Activated naive CD4-positive, alpha-beta T cell treated with Interleukin-2 at 50 U/mL for 16 hours (primary cell): ENCODE data around the gene SESN2.

Experiments used
- DNase-seq: peaks from one replicate; pipeline ENCODE4 v3.0.0-alpha.2; 2020

The SESN2 gene

DNA sequence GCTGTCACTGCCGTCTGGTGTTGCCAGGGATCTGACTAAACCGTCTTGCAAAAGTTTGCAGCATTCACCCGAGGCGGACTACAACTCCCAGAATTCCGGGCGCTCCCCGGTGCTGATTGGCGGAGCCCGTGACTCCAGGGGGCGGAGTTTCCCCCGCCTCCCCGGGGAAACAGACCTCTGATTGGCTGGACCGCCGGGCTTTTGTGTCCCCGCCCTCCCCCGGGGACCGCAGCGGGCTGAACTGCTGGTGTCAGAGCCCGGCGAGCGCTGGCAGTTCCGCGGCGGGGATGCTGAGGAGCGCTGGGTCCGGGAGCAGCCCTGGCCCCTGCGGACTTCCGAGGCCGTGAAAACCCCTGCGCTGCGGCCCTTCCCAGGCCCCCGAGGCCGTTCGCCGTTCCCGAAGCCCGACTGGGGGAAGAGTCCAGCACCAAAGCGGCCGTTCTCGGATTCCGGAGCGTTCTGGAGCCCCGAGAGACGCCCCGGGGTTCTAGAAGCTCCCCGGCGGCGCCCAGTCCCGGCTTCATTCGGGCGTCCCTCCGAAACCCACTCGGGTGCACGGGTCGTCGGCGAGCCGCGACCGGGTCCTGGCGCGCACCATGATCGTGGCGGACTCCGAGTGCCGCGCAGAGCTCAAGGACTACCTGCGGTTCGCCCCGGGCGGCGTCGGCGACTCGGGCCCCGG lies at the start of gene SESN2:
Gene SESN2 (plus strand): TSS at position 267 of the 682 bp plus-strand sequence. CDS start 330 bp downstream, at position 597.
- peak; percentile 100 for DNase-seq

GRCh38 chr1:28209700-28210099 lies 49.6 kb upstream of the SESN2 start:
- no peak for DNase-seq

- no peak for DNase-seq
Observed at GRCh38 chr1:28213315-28213714, 46.0 kb upstream of the SESN2 start.

- no peak for DNase-seq
Observed at GRCh38 chr1:28229089-28229488, 30.2 kb upstream of the SESN2 start.

GRCh38 chr1:28229996-28230395 lies 29.3 kb upstream of the SESN2 start:
- DNase-seq = no peak

DNA sequence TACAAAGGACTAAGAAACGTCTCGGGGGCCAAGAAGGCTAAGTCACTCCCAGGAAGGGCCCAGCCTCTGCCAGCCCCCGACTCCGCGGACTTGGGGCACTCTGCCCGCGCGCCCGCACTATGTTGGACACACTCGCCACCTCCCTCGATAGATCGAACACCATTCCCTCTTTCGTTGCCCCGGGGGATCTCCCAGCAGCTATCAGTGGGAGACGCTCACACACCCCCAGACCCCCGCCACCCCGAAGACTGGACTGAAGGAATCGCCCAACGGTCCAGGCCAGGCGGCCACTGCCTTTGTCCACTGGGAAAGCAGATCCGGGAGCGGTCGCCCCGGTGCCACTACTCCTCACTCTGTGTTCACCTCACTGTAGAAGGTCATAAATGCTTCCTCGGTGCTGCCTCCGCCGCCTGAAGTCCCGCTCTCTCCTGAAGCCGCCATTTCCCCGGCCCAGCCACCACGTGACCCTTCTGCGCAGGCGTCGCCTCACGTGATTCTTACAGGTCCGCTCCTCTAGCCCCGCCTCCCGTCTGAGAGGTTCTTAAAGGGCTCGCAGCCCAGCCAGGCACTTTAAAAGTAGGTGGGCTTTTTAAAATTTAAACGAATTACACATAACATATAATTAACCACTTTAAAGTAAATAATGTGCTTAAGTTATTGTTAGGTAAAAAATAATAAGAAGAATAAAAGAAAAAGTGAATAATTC lies 26.6 kb upstream of the SESN2 start, which contains the start of gene DNAJC8:
Gene DNAJC8 (minus strand): TSS at position 472 of the 706 bp plus-strand sequence. CDS start 31 bp downstream, at position 441.
- peak; percentile 97 for DNase-seq

- DNase-seq = no peak
Observed at GRCh38 chr1:28233264-28233606, 26.1 kb upstream of the SESN2 start.

DNA sequence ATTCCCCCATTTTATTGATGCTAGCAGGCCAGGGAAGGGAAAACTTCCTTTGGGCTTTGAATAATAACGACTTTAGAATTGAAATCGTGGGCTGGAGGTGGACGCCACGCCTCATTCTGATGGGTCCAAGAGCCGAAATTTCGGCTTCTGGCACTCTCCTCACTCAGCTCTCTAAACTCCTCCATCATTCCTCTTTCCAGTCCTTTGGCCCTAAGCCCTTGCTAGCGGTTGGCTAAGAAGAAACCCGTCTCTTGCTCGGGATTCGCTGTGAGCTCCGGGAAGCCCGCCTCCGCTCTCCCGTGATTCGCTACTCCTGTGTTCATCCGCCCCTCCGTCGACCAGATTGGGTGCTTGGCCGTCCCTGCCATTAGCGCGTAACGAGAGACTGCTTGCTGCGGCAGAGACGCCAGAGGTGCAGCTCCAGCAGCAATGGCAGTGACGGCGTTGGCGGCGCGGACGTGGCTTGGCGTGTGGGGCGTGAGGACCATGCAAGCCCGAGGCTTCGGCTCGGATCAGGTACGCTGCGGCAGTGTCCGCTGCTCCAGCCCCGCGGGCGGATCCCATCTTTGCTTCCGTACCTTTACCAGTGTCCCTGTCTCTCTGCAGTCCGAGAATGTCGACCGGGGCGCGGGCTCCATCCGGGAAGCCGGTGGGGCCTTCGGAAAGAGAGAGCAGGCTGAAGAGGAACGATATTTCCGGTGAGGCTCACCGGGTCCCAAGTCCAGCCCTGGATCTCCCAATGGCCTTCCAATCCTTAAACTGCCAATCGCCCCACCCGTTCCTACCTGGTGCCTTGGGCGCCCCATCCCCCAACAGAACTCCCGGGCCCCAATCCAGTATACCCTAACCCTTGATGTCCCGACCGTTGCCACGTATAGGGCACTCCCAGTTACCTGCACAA lies 23.3 kb upstream of the SESN2 start, which contains the start of gene ATP5IF1:
Gene ATP5IF1 (plus strand): TSS at position 370 of the 901 bp plus-strand sequence. CDS start 60 bp downstream, at position 430.
- peak; percentile 96 for DNase-seq

DNA sequence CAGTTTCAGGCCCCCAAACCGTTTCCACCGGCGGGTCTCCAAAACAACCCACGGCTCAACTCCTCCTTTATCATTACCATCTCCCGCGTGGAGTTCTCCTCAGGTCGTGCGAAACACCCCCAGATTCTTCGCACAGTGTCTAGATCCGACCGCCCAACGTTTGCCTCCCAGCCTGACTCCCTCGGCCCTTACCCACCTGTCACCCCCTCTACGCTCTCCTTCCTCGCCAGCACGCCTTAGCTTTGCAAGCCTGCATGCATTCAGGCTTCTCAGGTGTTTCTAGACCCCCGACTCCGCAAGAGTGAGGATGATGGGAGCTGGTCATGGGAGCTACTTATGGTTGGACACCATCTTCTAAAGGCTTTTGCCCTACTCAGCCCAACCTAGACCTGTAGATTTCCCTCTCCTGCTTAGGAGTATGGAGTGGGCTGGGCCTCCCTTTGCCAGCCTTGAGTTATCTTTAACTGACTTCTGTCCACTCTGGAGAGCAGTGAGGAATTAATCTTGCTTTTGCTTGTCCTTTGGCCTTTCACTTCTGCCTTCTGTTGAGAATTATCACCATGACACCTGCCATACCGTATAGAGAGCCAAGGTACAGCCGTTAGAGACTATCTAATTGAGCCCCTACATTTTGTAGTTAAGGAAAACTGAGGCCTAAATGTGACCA lies 22.5 kb upstream of the SESN2 start:
- DNase-seq = peak; percentile 11

DNA sequence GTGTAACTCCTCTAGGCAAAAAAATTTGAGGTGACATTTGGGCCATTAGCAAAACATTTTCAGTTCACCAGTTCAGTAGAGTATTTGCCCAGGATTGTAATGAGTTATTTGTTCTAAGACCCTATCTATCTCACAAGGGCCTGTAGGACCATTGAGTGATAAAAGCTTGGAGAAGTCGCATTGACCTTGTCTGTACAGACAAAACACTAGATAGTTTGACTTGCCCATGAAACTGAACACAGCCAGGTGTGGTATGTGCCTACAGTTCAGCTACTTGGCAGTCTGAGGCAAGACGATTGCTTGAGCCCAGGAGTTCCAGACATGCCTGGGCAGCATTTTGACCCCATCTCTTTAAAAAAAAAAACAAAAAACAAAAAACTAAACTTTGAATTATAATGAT lies 20.3 kb upstream of the SESN2 start:
- DNase-seq = no peak

GRCh38 chr1:28240024-28240423 lies 19.3 kb upstream of the SESN2 start:
- no peak for DNase-seq

- DNase-seq = no peak
Observed at GRCh38 chr1:28241638-28242241, 17.6 kb upstream of the SESN2 start.

GRCh38 chr1:28243685-28244311 lies 15.5 kb upstream of the SESN2 start:
- no peak for DNase-seq

- no peak for DNase-seq
Observed at GRCh38 chr1:28244549-28245251, 14.6 kb upstream of the SESN2 start.

DNA sequence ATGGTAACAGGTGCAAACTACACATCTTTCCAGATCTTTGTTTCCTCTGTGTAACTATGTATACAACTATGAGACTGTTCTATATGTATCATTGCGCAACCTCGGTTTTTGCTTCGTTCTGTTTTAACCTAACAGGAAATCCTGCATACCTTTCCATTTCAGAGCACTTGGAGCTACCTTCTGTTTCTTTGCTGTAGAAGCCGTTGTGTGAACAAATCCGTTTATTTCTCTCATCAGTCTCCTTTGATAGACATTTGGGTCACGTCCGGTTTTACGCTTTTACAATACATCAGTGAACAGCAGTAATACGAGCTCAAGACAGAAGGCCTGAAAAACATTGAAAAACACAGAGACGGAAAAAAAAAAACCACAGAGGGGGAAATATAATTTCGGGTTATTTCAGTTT lies 12.9 kb upstream of the SESN2 start:
- DNase-seq = no peak

- no peak for DNase-seq
Observed at GRCh38 chr1:28247612-28248272, 11.6 kb upstream of the SESN2 start.

- DNase-seq = peak; percentile 84
Observed at GRCh38 chr1:28248273-28249012, 10.9 kb upstream of the SESN2 start.

GRCh38 chr1:28249013-28249865 lies 10.1 kb upstream of the SESN2 start:
- DNase-seq = peak; percentile 43

DNA sequence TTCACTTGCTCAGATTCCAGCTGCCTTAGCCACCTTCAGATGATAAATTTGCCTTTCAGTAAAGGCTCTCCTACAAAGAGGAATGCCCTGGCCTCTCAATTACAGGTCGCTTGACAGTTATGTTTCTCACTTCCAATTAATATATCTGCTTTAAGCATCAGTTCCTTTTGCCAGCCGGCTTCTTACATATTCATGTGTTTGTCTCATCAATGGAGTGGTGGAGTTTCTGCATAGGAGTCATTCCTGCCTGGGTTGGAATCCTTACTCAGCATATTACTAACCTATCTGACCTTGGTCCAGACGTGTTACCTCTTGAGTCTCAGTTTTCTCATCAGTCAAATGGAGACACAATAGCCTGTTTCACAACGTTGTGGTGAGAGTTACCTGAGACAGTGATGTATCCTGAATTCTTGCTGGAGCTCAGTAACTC lies 9.4 kb upstream of the SESN2 start:
- no peak for DNase-seq
